AG09309 (cell line): ENCODE measurements around the gene BTRC.
"Not testable (repeated sequence)": the region's sequence is repeated elsewhere in the genome, so short reads cannot be mapped to it uniquely, and the experiment has no call there.

Experiments used
- DNase-seq: peaks from one replicate; pipeline ENCODE4 v3.0.0-alpha.2; 2010; ENCODE audit warnings: low read depth
- H3K4me3 ChIP-seq: 2 replicates; pipeline ENCODE4 v1.5.1; 2011; ENCODE audit warnings: mild to moderate bottlenecking, low read depth, low read length, moderate library complexity; ENCODE audit not compliant: control insufficient read depth
- CTCF ChIP-seq: IDR thresholded peaks from 2 replicates; pipeline ENCODE4 v1.5.1; 2011; ENCODE audit warnings: mild to moderate bottlenecking, low read depth, low read length, inconsistent platforms; ENCODE audit not compliant: insufficient read depth, control insufficient read depth; ENCODE audit errors: missing control alignments

BTRC gene

DNA sequence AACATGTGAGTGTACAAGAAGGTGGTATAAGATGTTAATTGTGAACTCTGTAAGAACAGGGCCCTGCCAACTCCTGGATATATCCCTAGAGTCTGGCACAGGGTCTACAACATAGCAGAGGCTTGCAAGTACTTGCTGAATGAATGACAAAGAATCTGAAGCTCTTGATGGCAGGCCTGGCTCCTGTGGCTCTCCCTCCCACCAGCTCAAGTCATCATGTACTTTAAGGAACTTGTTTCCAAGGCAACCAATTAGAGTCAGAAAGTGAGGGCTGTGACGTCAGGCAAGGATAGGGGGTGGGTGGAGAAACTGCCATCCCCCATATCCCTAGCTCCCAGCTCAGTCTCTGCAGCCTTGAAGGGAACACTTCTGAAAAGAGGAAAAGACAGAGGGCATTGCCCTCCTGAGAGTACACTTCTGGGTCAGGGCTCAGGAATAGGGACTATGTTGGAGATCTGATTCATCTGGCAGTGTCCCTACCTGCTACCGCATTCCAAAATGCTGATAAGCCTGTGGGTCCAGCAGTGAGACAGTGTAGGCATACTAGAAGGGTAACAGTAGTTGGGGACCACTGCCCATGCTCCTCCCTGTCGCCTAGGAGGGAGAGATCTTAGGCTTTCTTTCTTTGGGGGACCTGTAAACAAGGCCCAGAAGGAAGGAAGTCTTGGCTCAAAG, 34.6 kb upstream of the BTRC start:
- H3K4me3 ChIP-seq, result no peak overlapping the region
- no peak for TF ChIP-seq CTCF
- DNase-seq, result no peak

- DNase-seq, result no peak
- no peak overlapping the region for H3K4me3 ChIP-seq
- TF ChIP-seq CTCF, result no peak
Measured at GRCh38 chr10:101321073-101321472, 32.9 kb upstream of the BTRC start.

DNA sequence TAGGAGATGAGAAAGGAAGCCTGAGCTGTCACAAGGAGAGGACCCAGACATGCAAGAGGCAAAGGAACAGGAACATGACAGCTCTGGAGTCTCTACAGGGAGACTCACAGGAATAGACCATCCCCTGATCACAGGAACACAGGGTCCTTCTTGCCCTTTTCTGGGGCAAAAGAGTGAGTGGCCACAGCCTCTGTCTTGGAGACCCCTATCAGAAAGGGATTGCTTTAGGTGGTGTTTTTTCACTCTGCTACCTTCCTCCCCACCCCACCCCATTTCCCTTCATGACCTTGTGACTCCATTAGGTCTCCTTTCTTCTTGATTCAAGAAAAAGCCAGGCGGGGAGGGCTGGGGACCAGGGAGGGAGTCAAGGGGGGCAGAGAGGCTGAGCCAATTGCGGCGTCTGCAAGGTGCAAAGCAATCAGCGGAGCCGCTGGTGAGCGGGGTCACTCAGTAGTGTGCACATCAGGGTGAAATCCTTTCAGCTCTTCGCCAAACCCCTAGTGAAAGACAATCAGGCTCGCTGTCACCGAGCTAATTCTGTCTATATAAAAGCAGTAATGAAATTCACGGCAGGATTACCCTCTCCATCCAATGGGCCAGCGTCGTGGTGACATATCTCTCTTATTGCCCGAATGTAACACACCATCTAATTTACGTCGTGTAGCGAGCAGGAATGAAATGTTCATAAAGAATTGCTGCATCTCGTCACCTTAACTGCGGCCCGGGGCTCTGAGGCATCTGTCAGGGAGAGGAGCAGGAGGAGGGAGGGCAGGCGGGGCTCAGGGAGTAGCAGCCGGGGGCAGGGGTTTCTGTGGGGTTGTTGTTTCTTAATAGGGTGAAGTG, 31.5 kb upstream of the BTRC start:
- TF ChIP-seq CTCF, result no peak
- DNase-seq, result no peak

DNA sequence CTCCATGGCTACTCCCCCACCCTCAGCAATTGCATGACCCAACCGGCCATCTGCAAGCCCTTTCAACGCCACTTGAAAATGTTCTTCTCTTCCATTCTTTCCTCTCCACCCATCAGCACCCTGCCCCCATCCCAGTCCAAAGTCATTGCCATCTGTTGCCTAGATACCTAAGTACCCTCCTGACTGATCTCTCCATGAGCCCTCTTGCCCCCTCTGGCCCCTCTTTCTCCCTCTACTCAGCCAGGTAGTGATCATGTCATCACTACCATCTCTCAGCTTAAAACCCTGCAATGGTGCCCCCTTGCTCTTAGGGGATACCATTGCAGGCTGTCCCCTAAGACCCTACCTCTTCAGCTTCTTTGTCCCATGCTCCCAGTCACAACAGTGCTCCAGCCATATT, 30.5 kb upstream of the BTRC start:
- no peak for DNase-seq
- no peak for TF ChIP-seq CTCF
- H3K4me3 ChIP-seq, result no peak overlapping the region

More for the DNA sequence above, 31.5 kb upstream of the BTRC start:
- H3K4me3 ChIP-seq, result no peak overlapping the region

DNA sequence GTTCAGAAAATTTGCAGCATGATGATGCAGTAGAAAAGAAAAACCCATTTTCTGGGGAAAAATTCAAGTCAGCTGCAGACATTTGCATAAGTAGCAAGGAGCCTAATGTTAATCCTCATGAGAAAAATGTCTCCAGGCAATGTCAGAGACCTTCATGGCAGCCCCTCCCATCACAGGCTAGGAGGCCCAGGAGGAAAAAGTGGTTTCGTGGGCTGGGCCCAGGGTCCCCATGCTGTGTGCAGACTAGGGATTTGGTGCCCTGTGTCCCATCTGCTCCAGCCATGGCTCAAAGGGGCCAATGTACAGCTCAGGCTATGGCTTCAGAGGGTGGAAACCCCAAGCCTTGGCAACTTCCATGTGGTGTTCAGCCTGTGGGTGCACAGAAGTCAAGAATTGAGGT, 26.5 kb upstream of the BTRC start:
- H3K4me3 ChIP-seq, DNase-seq: not testable (repeated sequence)

DNA sequence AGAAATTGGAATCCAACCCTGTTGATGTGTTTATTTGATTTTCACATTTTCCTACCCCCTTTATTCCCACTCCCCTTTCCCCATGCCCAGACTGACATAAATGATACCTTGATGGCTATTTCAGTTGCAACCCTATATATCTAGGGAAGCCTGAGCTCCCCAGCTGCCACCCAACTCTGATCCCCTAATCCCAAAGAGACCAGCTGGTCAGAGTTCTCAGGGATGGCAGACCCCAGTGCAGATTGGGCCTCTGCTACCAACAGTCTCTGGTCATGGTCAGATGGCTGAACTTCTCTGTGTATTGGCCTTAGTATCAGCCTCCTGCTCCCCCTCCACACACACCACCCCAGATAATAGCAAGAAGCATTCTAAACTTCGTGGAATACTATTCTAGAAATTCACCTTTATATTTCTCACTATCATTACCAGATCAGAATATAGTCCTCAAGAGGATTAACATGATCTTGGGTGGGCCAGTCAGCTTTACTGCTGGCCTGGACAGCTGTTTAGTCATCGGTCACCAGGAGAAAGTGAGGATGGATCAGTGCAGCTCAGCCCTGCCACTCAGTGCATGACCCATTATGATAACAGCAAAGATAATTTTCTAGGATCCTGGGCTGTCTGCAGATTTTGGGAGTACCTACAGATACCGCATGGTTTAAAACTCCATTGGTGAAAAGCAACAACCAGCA, 24.5 kb upstream of the BTRC start:
- no peak overlapping the region for H3K4me3 ChIP-seq
- no peak for TF ChIP-seq CTCF
- DNase-seq, result no peak

GRCh38 chr10:101330231-101330630, 23.7 kb upstream of the BTRC start:
- no peak overlapping the region for H3K4me3 ChIP-seq
- no peak for DNase-seq
- TF ChIP-seq CTCF, result no peak
